ENCODE data around the gene MEGF8. TPM values are rescaled to one million over a fixed set of nuclear protein-coding genes. Genes with fewer than 3 reads are reported as not detected.

Gene MEGF8
- total and polyA plus RNA-seq, 7 donors, result 3.3 to 21.1 (median 8.1) TPM

GRCh38 chr19:42343344-42344110 lies 18.1 kb downstream of the MEGF8 start:
- Histone ChIP-seq H3K4me3 (no peak overlapping the region), H3K27me3 (ENCODE audit: insufficient read depth in 3 of 3, low read length in 2 of 3) (no peaks in the 10 kb centered on the region), H3K4me1 (peaks cover 6% of the 10 kb centered on the region), H3K27ac (no peak overlapping the region), H3K9me3 (no peaks in the 10 kb centered on the region), H3K36me3 (ENCODE audit: insufficient read depth in 1 of 2, low read depth in 1 of 2) (peaks cover 0 to 66% of the 10 kb centered on the region in 2 donors)
- TF ChIP-seq, protein P1, sequence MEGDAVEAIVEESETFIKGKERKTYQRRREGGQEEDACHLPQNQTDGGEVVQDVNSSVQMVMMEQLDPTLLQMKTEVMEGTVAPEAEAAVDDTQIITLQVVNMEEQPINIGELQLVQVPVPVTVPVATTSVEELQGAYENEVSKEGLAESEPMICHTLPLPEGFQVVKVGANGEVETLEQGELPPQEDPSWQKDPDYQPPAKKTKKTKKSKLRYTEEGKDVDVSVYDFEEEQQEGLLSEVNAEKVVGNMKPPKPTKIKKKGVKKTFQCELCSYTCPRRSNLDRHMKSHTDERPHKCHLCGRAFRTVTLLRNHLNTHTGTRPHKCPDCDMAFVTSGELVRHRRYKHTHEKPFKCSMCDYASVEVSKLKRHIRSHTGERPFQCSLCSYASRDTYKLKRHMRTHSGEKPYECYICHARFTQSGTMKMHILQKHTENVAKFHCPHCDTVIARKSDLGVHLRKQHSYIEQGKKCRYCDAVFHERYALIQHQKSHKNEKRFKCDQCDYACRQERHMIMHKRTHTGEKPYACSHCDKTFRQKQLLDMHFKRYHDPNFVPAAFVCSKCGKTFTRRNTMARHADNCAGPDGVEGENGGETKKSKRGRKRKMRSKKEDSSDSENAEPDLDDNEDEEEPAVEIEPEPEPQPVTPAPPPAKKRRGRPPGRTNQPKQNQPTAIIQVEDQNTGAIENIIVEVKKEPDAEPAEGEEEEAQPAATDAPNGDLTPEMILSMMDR (IDR thresholded peaks at IDR 0.05), result no peak
- intact Hi-C loops (cut with DNase I), result no loop called here
- WGBS, 3 donors, result 85 to 90% (median 85%) methylated on average over 16 to 17 of the region's 17 CpGs
- no peak for DNase-seq
- ATAC-seq, result no peak

DNA sequence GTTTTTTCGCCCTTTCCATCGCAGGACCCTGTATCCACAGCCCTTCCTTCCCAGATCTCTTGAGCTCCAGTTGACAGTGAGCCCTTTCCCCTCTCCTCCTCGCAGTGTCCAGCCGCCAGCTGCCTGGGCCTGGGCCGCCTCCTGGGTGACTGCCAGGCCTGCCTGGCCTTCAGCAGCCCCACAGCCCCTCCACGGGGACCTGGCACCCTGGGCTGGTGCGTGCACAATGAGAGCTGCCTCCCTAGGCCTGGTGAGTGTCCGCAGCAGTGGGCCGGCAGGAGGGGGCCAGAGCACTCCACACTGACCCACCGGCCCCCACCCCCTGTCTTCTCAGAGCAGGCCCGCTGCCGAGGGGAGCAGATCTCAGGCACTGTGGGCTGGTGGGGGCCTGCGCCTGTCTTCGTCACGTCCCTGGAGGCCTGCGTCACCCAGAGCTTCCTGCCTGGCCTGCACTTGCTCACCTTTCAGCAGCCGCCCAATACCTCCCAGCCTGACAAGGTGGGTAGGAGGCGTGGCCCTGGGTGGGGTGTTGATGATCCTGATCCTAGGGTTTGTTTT lies 19.0 kb downstream of the MEGF8 start:
- peaks cover 0 to 65% of the 10 kb centered on the region in 2 donors for H3K36me3 ChIP-seq (ENCODE audit: insufficient read depth in 1 of 2, low read depth in 1 of 2)
- H3K27me3 ChIP-seq (ENCODE audit: insufficient read depth in 3 of 3, low read length in 2 of 3), result no peaks in the 10 kb centered on the region
- H3K9me3 ChIP-seq, result no peaks in the 10 kb centered on the region
- H3K27ac ChIP-seq, result no peak overlapping the region
- DNase-seq (no peak), ATAC-seq (no peak)
- peaks cover 6% of the 10 kb centered on the region for H3K4me1 ChIP-seq
- no peak overlapping the region for H3K4me3 ChIP-seq
- 88 to 92% (median 89%) methylated on average over 16 to 18 of the region's 18 CpGs for WGBS, 3 donors
- TF ChIP-seq, protein P1 (IDR thresholded peaks at IDR 0.05), result no peak
- intact Hi-C loops (cut with DNase I), result no loop called here

- H3K36me3 ChIP-seq (ENCODE audit: insufficient read depth in 1 of 2, low read depth in 1 of 2), result peaks cover 0 to 63% of the 10 kb centered on the region in 2 donors
Measured at GRCh38 chr19:42345191-42345812, 19.9 kb downstream of the MEGF8 start.

GRCh38 chr19:42348211-42348610 lies 22.8 kb downstream of the MEGF8 start:
- Histone ChIP-seq H3K4me3 (no peak overlapping the region), H3K9me3 (no peaks in the 10 kb centered on the region), H3K27ac (no peak overlapping the region), H3K27me3 (ENCODE audit: insufficient read depth in 3 of 3, low read length in 2 of 3) (no peaks in the 10 kb centered on the region), H3K36me3 (ENCODE audit: insufficient read depth in 1 of 2, low read depth in 1 of 2) (peaks cover 0 to 68% of the 10 kb centered on the region in 2 donors), H3K4me1 (peaks cover 6% of the 10 kb centered on the region)
- intact Hi-C loops (cut with DNase I), result no loop called here
- TF ChIP-seq, protein P1 (IDR thresholded peaks at IDR 0.05), result no peak
- WGBS, 3 donors, result 92 to 97% (median 96%) methylated on average over 14 of the region's 14 CpGs
- DNase-seq, result no peak
- no peak for ATAC-seq

More at GRCh38 chr19:42345191-42345812, 19.9 kb downstream of the MEGF8 start:
- TF ChIP-seq, protein P1 (IDR thresholded peaks at IDR 0.05), result no peak
- 81 to 87% (median 87%) methylated on average over 6 of the region's 6 CpGs for WGBS, 3 donors
- H3K27me3 ChIP-seq (ENCODE audit: insufficient read depth in 3 of 3, low read length in 2 of 3), result no peaks in the 10 kb centered on the region
- intact Hi-C loops (cut with DNase I), result no loop called here
- H3K4me1 ChIP-seq, result peaks cover 6% of the 10 kb centered on the region
- no peak overlapping the region for H3K27ac ChIP-seq
- ATAC-seq (peak in 2 of 4 donors; percentile 48 to 51), DNase-seq (no peak)
- H3K9me3 ChIP-seq, result no peaks in the 10 kb centered on the region
- no peak overlapping the region for H3K4me3 ChIP-seq

Data from psoas muscle (tissue), 8 donors.